ENCODE data around the gene SOBP. TPM values are rescaled to one million over a fixed set of nuclear protein-coding genes. Genes with fewer than 3 reads are reported as not detected.

Gene SOBP
- total and polyA plus RNA-seq, 2 experiments from 2014 or later, result 1.5 to 3.0 TPM

DNA sequence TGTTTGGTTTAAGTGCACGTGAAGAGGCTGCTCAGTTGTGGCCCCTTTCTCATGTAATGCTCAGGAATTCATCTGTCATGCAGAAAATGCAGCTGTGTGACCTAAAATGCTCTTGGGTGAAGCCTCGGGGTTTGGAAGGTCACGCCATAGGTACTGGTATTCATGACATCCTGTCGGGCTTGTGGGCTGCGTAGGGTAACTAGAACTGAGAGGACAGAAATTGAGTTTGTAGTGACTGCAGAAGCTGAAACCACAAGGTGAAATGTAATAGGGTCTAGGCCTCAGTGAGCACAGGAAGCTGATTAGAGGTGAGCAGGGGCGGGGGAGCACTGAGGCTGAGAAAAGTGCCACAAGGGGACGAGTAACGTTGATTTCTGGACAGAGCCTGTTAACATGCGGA is 128.8 kb downstream of the SOBP start:
- Mint-ChIP-seq H3K9me3 (no peaks in the 10 kb centered on the region), H3K4me1 (peaks cover 66% of the 10 kb centered on the region), H3K27me3 (ENCODE audit: insufficient read depth, low read depth, poor library complexity) (no peaks in the 10 kb centered on the region), H3K4me3 (no peak overlapping the region), H3K27ac (peak overlapping the region; percentile 25; the same call in 1 of the 2 replicates), H3K36me3 (ENCODE audit: low read depth) (no peaks in the 10 kb centered on the region)
- ATAC-seq, result peak; percentile 27
- no peaks in the 10 kb centered on the region for H3K79me2 ChIP-seq (replicated peaks; ENCODE audit: insufficient read depth)
- H2AFZ ChIP-seq, result no peak overlapping the region
- H3K9me2 ChIP-seq (ENCODE audit: insufficient read depth), result 0 out of 2 replicates have a peak, but pooled peaks cover 9% of the 10 kb centered on the region
- no peak overlapping the region for H3K27ac ChIP-seq (ENCODE audit: low read depth)
- peak; percentile 62 for DNase-seq (ENCODE audit: low spot score)
- H3F3A ChIP-seq (replicated peaks; ENCODE audit: low read depth), result no peaks in the 10 kb centered on the region; the same call in 1 of the 2 replicates
- peaks cover 56% of the 10 kb centered on the region for H3K4me1 ChIP-seq (ENCODE audit: insufficient read depth)
- no peak overlapping the region for H3K4me3 ChIP-seq
- no peaks in the 10 kb centered on the region for H4K20me1 ChIP-seq (replicated peaks; ENCODE audit: insufficient read depth)
- TF ChIP-seq, protein P1, sequence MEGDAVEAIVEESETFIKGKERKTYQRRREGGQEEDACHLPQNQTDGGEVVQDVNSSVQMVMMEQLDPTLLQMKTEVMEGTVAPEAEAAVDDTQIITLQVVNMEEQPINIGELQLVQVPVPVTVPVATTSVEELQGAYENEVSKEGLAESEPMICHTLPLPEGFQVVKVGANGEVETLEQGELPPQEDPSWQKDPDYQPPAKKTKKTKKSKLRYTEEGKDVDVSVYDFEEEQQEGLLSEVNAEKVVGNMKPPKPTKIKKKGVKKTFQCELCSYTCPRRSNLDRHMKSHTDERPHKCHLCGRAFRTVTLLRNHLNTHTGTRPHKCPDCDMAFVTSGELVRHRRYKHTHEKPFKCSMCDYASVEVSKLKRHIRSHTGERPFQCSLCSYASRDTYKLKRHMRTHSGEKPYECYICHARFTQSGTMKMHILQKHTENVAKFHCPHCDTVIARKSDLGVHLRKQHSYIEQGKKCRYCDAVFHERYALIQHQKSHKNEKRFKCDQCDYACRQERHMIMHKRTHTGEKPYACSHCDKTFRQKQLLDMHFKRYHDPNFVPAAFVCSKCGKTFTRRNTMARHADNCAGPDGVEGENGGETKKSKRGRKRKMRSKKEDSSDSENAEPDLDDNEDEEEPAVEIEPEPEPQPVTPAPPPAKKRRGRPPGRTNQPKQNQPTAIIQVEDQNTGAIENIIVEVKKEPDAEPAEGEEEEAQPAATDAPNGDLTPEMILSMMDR (conservative IDR thresholded peaks at IDR 0.05; ENCODE audit: low read depth in 2 of 2), result no peak
- TF ChIP-seq, protein P2, sequence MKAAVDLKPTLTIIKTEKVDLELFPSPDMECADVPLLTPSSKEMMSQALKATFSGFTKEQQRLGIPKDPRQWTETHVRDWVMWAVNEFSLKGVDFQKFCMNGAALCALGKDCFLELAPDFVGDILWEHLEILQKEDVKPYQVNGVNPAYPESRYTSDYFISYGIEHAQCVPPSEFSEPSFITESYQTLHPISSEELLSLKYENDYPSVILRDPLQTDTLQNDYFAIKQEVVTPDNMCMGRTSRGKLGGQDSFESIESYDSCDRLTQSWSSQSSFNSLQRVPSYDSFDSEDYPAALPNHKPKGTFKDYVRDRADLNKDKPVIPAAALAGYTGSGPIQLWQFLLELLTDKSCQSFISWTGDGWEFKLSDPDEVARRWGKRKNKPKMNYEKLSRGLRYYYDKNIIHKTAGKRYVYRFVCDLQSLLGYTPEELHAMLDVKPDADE (IDR thresholded peaks at IDR 0.05), result no peak
- TF ChIP-seq, protein P3, sequence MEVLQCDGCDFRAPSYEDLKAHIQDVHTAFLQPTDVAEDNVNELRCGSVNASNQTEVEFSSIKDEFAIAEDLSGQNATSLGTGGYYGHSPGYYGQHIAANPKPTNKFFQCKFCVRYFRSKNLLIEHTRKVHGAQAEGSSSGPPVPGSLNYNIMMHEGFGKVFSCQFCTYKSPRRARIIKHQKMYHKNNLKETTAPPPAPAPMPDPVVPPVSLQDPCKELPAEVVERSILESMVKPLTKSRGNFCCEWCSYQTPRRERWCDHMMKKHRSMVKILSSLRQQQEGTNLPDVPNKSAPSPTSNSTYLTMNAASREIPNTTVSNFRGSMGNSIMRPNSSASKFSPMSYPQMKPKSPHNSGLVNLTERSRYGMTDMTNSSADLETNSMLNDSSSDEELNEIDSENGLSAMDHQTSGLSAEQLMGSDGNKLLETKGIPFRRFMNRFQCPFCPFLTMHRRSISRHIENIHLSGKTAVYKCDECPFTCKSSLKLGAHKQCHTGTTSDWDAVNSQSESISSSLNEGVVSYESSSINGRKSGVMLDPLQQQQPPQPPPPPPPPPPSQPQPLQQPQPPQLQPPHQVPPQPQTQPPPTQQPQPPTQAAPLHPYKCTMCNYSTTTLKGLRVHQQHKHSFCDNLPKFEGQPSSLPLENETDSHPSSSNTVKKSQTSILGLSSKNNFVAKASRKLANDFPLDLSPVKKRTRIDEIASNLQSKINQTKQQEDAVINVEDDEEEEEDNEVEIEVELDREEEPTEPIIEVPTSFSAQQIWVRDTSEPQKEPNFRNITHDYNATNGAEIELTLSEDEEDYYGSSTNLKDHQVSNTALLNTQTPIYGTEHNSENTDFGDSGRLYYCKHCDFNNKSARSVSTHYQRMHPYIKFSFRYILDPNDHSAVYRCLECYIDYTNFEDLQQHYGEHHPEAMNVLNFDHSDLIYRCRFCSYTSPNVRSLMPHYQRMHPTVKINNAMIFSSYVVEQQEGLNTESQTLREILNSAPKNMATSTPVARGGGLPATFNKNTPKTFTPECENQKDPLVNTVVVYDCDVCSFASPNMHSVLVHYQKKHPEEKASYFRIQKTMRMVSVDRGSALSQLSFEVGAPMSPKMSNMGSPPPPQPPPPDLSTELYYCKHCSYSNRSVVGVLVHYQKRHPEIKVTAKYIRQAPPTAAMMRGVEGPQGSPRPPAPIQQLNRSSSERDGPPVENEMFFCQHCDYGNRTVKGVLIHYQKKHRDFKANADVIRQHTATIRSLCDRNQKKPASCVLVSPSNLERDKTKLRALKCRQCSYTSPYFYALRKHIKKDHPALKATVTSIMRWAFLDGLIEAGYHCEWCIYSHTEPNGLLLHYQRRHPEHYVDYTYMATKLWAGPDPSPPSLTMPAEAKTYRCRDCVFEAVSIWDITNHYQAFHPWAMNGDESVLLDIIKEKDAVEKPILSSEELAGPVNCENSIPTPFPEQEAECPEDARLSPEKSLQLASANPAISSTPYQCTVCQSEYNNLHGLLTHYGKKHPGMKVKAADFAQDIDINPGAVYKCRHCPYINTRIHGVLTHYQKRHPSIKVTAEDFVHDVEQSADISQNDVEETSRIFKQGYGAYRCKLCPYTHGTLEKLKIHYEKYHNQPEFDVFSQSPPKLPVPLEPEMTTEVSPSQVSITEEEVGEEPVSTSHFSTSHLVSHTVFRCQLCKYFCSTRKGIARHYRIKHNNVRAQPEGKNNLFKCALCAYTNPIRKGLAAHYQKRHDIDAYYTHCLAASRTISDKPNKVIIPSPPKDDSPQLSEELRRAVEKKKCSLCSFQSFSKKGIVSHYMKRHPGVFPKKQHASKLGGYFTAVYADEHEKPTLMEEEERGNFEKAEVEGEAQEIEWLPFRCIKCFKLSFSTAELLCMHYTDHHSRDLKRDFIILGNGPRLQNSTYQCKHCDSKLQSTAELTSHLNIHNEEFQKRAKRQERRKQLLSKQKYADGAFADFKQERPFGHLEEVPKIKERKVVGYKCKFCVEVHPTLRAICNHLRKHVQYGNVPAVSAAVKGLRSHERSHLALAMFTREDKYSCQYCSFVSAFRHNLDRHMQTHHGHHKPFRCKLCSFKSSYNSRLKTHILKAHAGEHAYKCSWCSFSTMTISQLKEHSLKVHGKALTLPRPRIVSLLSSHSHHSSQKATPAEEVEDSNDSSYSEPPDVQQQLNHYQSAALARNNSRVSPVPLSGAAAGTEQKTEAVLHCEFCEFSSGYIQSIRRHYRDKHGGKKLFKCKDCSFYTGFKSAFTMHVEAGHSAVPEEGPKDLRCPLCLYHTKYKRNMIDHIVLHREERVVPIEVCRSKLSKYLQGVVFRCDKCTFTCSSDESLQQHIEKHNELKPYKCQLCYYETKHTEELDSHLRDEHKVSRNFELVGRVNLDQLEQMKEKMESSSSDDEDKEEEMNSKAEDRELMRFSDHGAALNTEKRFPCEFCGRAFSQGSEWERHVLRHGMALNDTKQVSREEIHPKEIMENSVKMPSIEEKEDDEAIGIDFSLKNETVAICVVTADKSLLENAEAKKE (CRISPR knock-in tag; IDR thresholded peaks at IDR 0.05), result no peak
- no peak for TF ChIP-seq STAT1 (IDR thresholded peaks at IDR 0.05; ENCODE audit: unreplicated experiment)
- H3K4me2 ChIP-seq, result 0 out of 2 replicates have a peak overlapping the region, but pooled peaks have one; percentile 11
- no peaks in the 10 kb centered on the region for H3K27me3 ChIP-seq (ENCODE audit: insufficient read depth)
- H3K36me3 ChIP-seq (ENCODE audit: insufficient read depth), result no peaks in the 10 kb centered on the region
